ENCODE measurements around the gene PLEKHD1. TPM values are rescaled to one million over a fixed set of nuclear protein-coding genes. Genes with fewer than 3 reads are reported as not detected.
A peak's percentile ranks its signal among the peaks of the same experiment; 100 is the strongest.

The PLEKHD1 gene
- total and polyA plus RNA-seq, 9 of the 15 experiments (the other 6 are each of a cell fraction or from before 2014, with no cell fraction given): not detected

DNA sequence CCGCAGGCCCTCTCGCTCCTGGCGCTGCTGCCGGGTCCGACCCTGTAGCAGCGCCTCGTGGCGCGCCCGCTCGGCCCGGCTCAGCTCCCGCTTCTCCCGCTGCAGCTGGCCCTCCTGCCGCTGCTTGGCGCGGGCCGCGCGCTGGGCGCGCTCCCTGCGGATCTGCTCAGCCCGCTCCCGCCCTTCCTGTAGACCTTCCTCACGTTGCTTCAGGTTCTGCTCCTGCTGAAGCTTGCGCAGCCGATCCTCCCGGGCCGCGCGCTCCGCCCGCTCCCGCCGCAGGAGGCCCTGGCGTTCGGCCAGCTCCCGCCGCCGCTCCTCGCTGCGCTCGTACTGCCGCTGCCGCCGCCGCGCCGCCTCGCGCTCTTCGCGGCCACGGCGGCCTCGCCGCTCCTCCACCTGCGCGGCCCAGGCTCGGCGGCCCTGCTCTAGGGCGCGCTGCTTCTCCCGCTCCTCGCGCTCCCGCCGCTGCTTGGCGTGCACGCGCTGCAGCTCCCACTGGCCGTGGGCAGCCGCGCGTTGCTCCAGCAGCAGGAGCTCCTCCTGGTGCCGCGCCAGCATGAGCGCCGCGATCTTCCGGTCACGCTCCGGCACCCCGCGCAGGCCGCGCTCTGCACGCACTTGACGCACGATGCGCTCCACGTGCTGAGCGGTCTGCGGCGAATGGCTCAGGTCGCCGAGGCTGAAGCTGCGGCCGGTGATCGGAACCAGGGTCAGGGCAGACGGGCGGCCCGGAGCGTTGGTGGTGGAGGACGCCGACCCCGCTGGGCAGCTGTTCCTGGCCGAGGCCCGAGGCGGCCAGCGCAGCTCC is 87.7 kb downstream of the PLEKHD1 start (continued):
- TF ChIP-seq, protein P1, sequence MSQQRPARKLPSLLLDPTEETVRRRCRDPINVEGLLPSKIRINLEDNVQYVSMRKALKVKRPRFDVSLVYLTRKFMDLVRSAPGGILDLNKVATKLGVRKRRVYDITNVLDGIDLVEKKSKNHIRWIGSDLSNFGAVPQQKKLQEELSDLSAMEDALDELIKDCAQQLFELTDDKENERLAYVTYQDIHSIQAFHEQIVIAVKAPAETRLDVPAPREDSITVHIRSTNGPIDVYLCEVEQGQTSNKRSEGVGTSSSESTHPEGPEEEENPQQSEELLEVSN (IDR thresholded peaks at IDR 0.05; ENCODE audit: borderline replicate concordance in 1 of 2, extremely low read depth in 1 of 2, insufficient read depth in 1 of 2, insufficient read length in 1 of 2, low read depth in 1 of 2, low read length in 1 of 2, poor library complexity in 1 of 2, severe bottlenecking in 1 of 2): peak in 1 of 2 experiments; percentile 67
- TF ChIP-seq ZNF444 (CRISPR knock-in tag; IDR thresholded peaks at IDR 0.05) (no peak), HEY1 (CRISPR knock-in tag; IDR thresholded peaks at IDR 0.05; ENCODE audit: borderline replicate concordance) (no peak)

DNA sequence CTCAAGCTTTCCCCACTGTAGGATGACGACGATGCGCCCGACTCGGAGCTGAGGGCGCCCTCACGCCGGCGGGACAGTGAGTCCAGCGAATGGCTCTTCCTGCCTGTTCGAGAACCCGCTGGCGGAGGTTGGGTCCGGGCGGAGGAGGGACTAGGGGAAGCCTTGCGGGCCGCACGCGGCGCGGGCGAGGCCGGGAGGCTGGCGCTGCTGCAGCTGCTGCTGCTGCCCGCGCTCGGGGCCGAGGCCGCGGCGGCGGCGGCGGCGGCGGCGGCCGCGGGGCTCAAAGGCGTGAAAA is 88.3 kb downstream of the PLEKHD1 start:
- peaks cover 5 to 30% of the 10 kb centered on the region in 2 experiments; a peak in 3 of 5 replicates for H3K27me3 ChIP-seq (ENCODE audit: control insufficient read depth in 2 of 2, insufficient read depth in 2 of 2, low read length in 2 of 2)
- intact Hi-C loops (cut with micrococcal nuclease) (loop anchor here (10.0 kb wide), 1 partner anchor 328 kb away; no protein-coding TSS in a partner anchor), in situ Hi-C loops (cut with MboI) (loop anchor here (25.0 kb wide), 1 partner anchor 465 kb away; no protein-coding TSS in a partner anchor)
- H3K79me2 ChIP-seq (ENCODE audit: control insufficient read depth, insufficient read depth, low read length): no peaks in the 10 kb centered on the region
- H3K4me2 ChIP-seq (ENCODE audit: insufficient read depth, low read length): no peak overlapping the region
- no peaks in the 10 kb centered on the region for H4K20me1 ChIP-seq (replicated peaks; ENCODE audit: control insufficient read depth, insufficient read depth, low read length)
- no peak for ATAC-seq
- no peaks in the 10 kb centered on the region for H3K9me1 ChIP-seq (ENCODE audit: control insufficient read depth, insufficient read depth, low read length)
- WGBS (ENCODE audit: insufficient coverage, low coverage, missing lambda C conversion rate): 93% methylated on average over 8 of the region's 40 CpGs
- H3K9ac ChIP-seq (ENCODE audit: insufficient read depth in 1 of 2, low read depth in 2 of 2, low read length in 2 of 2): no peak overlapping the region
- no peak overlapping the region for H3K27ac ChIP-seq (ENCODE audit: extremely low read depth, low read depth, low read length)
- DNase-seq (ENCODE audit: extremely low read depth in 1 of 4, low spot score in 3 of 4): no peak
- POLR2A ChIA-PET: interaction anchor here (1.2 kb wide), 2 partner anchors 13 to 141 kb away, joined by 3 read pairs; no protein-coding TSS in a partner anchor
- H3K4me3 ChIP-seq: no peak overlapping the region
- H2AFZ ChIP-seq (ENCODE audit: low read depth, low read length): no peak overlapping the region
- no peaks in the 10 kb centered on the region for H3K9me3 ChIP-seq (replicated peaks; ENCODE audit: control insufficient read depth, insufficient read depth, low read depth, low read length)
- no TSS peak for BruUV-seq (replicated peaks)
- no peaks in the 10 kb centered on the region for H3K36me3 ChIP-seq (ENCODE audit: control insufficient read depth, insufficient read depth, low read length)
- CTCF ChIA-PET (ENCODE audit: low intra/inter-chr PET ratio): no interaction called here
- peaks cover 0 to 17% of the 10 kb centered on the region in 2 experiments; a peak in 2 of 5 replicates for H3K4me1 ChIP-seq (replicated peaks in 1 of 2; ENCODE audit: control insufficient read depth in 2 of 2, insufficient read depth in 2 of 2, low read length in 2 of 2)
- no peak for FAIRE-seq
- TF ChIP-seq PTTG1 (tag; IDR thresholded peaks at IDR 0.05; ENCODE audit: low read depth) (no peak), SMC3 (conservative IDR thresholded peaks at IDR 0.05; ENCODE audit: insufficient read depth, low read depth, low read length) (no peak), ZNF57 (CRISPR knock-in tag; IDR thresholded peaks at IDR 0.05) (no peak), GABPA (tag; conservative IDR thresholded peaks at IDR 0.05; ENCODE audit: low read depth) (no peak), TAF9B (IDR thresholded peaks at IDR 0.05; ENCODE audit: partially characterized antibody) (no peak), ZNF24 (IDR thresholded peaks at IDR 0.05) (no peak), ZKSCAN3 (CRISPR knock-in tag; IDR thresholded peaks at IDR 0.05) (no peak), BCL6 (CRISPR knock-in tag; IDR thresholded peaks at IDR 0.05) (no peak), KLF16 (IDR thresholded peaks at IDR 0.05) (no peak), SNIP1 (IDR thresholded peaks at IDR 0.05; ENCODE audit: low read depth) (no peak), PHF20 (IDR thresholded peaks at IDR 0.05; ENCODE audit: partially characterized antibody) (no peak), RB1 (IDR thresholded peaks at IDR 0.05; ENCODE audit: low read depth) (no peak)
- TF ChIP-seq, protein P2, sequence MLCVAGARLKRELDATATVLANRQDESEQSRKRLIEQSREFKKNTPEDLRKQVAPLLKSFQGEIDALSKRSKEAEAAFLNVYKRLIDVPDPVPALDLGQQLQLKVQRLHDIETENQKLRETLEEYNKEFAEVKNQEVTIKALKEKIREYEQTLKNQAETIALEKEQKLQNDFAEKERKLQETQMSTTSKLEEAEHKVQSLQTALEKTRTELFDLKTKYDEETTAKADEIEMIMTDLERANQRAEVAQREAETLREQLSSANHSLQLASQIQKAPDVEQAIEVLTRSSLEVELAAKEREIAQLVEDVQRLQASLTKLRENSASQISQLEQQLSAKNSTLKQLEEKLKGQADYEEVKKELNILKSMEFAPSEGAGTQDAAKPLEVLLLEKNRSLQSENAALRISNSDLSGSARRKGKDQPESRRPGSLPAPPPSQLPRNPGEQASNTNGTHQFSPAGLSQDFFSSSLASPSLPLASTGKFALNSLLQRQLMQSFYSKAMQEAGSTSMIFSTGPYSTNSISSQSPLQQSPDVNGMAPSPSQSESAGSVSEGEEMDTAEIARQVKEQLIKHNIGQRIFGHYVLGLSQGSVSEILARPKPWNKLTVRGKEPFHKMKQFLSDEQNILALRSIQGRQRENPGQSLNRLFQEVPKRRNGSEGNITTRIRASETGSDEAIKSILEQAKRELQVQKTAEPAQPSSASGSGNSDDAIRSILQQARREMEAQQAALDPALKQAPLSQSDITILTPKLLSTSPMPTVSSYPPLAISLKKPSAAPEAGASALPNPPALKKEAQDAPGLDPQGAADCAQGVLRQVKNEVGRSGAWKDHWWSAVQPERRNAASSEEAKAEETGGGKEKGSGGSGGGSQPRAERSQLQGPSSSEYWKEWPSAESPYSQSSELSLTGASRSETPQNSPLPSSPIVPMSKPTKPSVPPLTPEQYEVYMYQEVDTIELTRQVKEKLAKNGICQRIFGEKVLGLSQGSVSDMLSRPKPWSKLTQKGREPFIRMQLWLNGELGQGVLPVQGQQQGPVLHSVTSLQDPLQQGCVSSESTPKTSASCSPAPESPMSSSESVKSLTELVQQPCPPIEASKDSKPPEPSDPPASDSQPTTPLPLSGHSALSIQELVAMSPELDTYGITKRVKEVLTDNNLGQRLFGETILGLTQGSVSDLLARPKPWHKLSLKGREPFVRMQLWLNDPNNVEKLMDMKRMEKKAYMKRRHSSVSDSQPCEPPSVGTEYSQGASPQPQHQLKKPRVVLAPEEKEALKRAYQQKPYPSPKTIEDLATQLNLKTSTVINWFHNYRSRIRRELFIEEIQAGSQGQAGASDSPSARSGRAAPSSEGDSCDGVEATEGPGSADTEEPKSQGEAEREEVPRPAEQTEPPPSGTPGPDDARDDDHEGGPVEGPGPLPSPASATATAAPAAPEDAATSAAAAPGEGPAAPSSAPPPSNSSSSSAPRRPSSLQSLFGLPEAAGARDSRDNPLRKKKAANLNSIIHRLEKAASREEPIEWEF (CRISPR knock-in tag; IDR thresholded peaks at IDR 0.05): no peak

Measured in K562 (cell line).